Mesothelial cell of epicardium (in vitro differentiated cells): ENCODE data around the gene PHLDB1. TPM values are rescaled to one million over a fixed set of nuclear protein-coding genes. Genes with fewer than 3 reads are reported as not detected.

Experiments used
- DNase-seq, 2 experiments: peaks; one replicate each; pipeline ENCODE4 v3.0.0; 2021; ENCODE audit warnings: low spot score in 2 of 2; ENCODE audit not compliant: unreplicated experiment in 2 of 2
- H3K27ac Mint-ChIP-seq: 2 replicates; pipeline ENCODE4 v1.8.0; 2021; ENCODE audit warnings: mixed read lengths
- H3K27me3 Mint-ChIP-seq: 2 replicates; pipeline ENCODE4 v1.8.0; 2021; ENCODE audit warnings: low read depth, mixed read lengths
- H3K36me3 Mint-ChIP-seq: 2 replicates; pipeline ENCODE4 v1.8.0; 2021; ENCODE audit warnings: mixed read lengths
- H3K4me1 Mint-ChIP-seq: 2 replicates; pipeline ENCODE4 v1.8.0; 2021; ENCODE audit warnings: mixed read lengths
- H3K4me3 Mint-ChIP-seq: 2 replicates; pipeline ENCODE4 v1.8.0; 2021; ENCODE audit warnings: mild to moderate bottlenecking, moderate library complexity, mixed read lengths
- H3K9me3 Mint-ChIP-seq: 2 replicates; pipeline ENCODE4 v1.8.0; 2021; ENCODE audit warnings: mixed read lengths
- CTCF ChIP-seq: fragments of 200-600 bp; sonication (generic); IDR thresholded peaks from one replicate; pipeline ENCODE4 v1.5.0; 2021; ENCODE audit warnings: antibody characterized with exemption; ENCODE audit not compliant: unreplicated experiment
- total RNA-seq: library from RNA; stranded (reverse); gene quantifications from 3 replicates; pipeline ENCODE4 v1.2.1, GENCODE V29; 2021

Gene PHLDB1
- total RNA-seq, 1 donor from 2014 or later = 148 TPM

- no peak for DNase-seq
- no peaks in the 10 kb centered on the region for H3K9me3 Mint-ChIP-seq
- no peak overlapping the region for H3K27ac Mint-ChIP-seq
- no peak overlapping the region for H3K4me3 Mint-ChIP-seq
- H3K27me3 Mint-ChIP-seq = no peaks in the 10 kb centered on the region
- no peak for TF ChIP-seq CTCF
- no peaks in the 10 kb centered on the region for H3K36me3 Mint-ChIP-seq
- peaks cover 38% of the 10 kb centered on the region for H3K4me1 Mint-ChIP-seq
Measured at GRCh38 chr11:118691926-118692830, 84.8 kb downstream of the PHLDB1 start.

DNA sequence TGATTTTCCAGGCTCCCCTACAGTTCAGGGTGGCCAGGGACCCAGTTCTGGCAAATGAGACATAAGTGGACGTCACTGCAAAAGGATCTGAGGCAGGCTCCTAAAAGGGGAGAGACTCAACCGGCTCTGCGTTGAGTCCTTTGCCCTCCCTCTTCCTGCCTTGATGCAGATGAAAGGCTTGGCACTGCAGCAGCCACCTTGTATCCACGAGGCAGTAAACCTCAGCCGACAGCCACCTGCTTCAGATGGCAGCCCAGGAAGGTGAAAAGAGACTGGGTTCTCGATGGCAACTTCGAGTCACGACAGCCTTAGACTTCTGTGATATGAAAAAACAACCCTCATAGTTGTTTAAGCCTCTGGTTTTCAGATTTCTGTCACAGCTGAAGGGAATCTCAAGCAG lies 86.8 kb downstream of the PHLDB1 start:
- no peak overlapping the region for H3K4me3 Mint-ChIP-seq
- no peak overlapping the region for H3K27ac Mint-ChIP-seq
- H3K4me1 Mint-ChIP-seq = peaks cover 26% of the 10 kb centered on the region
- no peaks in the 10 kb centered on the region for H3K9me3 Mint-ChIP-seq
- H3K27me3 Mint-ChIP-seq = no peaks in the 10 kb centered on the region
- no peaks in the 10 kb centered on the region for H3K36me3 Mint-ChIP-seq
- no peak for DNase-seq
- no peak for TF ChIP-seq CTCF

GRCh38 chr11:118694771-118695170 lies 87.4 kb downstream of the PHLDB1 start:
- no peak overlapping the region for H3K4me3 Mint-ChIP-seq
- no peaks in the 10 kb centered on the region for H3K36me3 Mint-ChIP-seq
- no peak for DNase-seq
- peaks cover 26% of the 10 kb centered on the region for H3K4me1 Mint-ChIP-seq
- H3K27me3 Mint-ChIP-seq = no peaks in the 10 kb centered on the region
- no peaks in the 10 kb centered on the region for H3K9me3 Mint-ChIP-seq
- no peak overlapping the region for H3K27ac Mint-ChIP-seq
- no peak for TF ChIP-seq CTCF

GRCh38 chr11:118696673-118697226 lies 89.3 kb downstream of the PHLDB1 start:
- Mint-ChIP-seq H3K4me1 (peaks cover 22% of the 10 kb centered on the region), H3K4me3 (no peak overlapping the region), H3K9me3 (no peaks in the 10 kb centered on the region), H3K36me3 (peaks cover 2% of the 10 kb centered on the region), H3K27ac (no peak overlapping the region), H3K27me3 (no peaks in the 10 kb centered on the region)
- DNase-seq = no peak
- TF ChIP-seq CTCF = no peak

DNA sequence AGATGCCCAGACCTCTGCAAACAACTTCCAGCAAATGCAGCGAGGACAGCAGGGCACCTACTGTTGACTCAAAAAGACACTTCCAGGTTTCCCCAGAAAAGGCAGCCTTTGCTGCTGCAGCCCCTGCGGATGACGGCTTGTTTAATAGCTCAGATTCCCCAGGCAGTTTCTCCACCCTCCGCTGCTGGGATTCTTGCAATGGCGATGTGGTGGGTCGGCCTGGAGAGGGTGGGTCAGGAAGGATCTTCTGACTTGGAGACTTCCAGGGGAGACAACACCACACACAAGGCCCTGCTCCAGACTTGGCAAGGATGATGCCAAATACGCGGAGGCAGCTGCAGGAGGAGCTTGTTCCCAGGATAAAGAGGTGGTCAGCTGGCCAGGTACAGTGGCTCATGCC lies 89.9 kb downstream of the PHLDB1 start:
- H3K4me1 Mint-ChIP-seq = peaks cover 17% of the 10 kb centered on the region
- H3K9me3 Mint-ChIP-seq = no peaks in the 10 kb centered on the region
- no peak overlapping the region for H3K4me3 Mint-ChIP-seq

More for the DNA sequence above, 89.9 kb downstream of the PHLDB1 start:
- DNase-seq = no peak
- no peaks in the 10 kb centered on the region for H3K27me3 Mint-ChIP-seq
- peaks cover 2% of the 10 kb centered on the region for H3K36me3 Mint-ChIP-seq
- H3K27ac Mint-ChIP-seq = no peak overlapping the region
- no peak for TF ChIP-seq CTCF
